Measurements from ENCODE around the gene FGD4.

FGD4 gene

DNA sequence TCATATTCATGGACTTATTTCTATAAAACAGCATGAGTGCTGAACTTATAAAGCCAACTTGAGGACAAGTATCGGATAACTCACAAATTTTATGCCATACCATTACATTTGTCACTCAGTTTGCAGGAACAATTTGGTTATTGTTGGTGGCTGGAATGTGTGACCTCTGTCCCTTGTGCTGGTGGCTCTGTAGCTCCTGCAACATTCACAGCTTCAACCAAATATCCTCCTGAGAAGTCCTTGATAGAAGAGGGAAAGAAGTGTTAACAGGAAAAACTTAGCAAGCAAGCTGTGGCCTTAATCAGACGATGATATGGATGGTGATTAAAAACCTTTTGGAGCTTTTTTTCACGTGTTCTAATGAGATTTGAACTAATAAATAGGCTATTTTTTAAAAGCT lies 218.8 kb downstream of the FGD4 start:
- no peak for DNase-seq

DNA sequence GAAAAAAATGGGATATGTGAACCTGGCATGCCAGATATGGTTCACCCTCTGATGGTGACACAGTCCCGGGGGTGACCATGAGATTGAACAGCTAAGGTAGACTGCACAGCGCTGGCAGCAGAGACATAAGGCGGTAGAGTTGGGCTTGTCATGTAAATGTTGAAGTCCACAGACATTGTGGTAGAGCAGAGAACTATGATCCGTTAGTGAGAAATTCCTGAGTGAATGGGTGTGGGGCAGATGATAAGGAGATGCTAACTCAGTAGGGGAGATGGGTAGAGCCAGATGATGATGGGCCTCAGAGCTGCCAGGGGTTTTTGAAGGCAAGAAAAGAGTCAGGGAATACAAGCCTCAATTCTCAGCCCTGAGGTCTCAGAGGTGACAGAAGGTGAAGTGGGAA lies 228.6 kb downstream of the FGD4 start:
- no peak for DNase-seq

DNA sequence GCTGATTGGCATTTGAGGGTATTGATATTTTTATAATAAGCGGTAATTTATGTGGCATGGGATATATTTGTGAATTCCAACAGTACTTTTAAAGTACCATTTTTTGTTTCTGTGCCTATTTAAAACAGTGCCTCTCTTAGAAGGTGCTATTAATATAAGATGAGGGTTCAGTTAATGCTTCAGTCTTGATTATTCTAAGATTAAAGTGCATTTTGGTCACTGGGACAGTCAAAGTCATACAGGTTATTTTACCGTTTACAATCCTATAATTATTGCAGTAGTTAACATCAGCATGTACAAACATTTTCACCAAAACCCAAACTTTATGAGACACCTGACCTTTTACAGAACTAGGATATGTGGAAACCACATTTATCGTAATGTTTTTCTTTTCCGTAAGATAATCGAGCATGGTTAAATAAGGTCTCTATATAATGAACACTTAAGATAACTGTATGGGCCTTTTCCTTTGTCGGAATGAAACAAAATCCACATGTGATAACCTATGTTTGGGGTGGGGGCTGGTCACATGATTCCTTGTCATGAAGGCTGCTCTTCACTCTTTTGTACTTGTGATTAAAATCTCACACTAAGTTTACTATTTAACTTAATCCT lies 242.0 kb downstream of the FGD4 start:
- DNase-seq, result no peak

DNA sequence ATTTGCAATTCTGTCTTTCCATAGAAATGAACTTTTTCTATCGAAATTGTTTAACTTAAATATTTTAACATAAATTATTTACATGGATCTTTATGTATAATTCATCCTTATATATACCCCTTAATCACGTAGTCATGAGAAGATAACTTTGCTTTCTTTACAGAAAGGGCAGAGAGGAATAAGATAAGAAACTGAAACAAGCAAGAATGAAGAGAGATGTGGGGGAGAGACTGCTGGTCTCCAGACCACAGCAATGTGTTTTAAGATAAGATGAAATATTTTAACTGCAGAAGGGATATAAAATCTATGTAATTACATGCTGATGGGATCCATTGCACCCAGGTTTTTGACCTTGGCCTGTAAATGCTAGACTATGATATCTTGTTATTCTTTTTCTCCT lies 245.1 kb downstream of the FGD4 start:
- DNase-seq, result no peak

DNA sequence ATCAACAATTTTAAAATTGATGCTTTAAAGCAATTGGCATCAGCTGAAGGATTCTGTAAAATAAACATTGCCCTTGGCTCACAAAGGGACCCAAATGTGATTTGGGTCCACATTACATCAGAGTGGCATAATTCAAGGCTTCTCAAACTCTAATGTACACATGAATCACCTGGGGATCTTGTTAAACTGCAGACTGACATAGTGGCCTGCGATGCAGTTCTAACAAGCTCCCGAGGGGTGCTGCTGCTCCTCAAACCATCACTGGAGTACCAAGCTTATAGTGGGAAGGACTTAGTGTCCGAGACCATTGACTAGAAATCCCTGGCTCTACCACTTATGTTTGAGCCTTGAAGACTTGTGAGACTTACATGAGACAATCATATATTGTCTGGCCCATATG lies 247.9 kb downstream of the FGD4 start:
- no peak for DNase-seq

DNA sequence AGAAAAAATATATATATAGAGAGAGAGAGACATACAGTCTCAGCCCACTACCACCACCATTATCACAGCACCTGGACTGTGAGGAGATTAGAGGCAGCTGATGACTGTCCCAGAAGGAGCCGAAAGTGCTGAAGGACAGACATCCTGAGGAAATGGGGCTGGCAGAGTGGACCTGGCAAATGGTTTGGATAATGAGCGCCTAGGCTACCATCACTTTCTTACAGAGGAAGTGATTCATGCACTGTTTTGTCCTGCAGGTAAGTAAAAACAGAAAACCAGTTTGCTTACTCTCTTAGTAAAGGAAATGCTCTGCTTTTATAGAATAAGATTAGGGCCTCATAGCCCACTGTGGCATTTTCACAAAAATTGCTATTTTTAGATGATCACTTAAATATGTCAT lies 251.2 kb downstream of the FGD4 start:
- DNase-seq, result no peak

DNA sequence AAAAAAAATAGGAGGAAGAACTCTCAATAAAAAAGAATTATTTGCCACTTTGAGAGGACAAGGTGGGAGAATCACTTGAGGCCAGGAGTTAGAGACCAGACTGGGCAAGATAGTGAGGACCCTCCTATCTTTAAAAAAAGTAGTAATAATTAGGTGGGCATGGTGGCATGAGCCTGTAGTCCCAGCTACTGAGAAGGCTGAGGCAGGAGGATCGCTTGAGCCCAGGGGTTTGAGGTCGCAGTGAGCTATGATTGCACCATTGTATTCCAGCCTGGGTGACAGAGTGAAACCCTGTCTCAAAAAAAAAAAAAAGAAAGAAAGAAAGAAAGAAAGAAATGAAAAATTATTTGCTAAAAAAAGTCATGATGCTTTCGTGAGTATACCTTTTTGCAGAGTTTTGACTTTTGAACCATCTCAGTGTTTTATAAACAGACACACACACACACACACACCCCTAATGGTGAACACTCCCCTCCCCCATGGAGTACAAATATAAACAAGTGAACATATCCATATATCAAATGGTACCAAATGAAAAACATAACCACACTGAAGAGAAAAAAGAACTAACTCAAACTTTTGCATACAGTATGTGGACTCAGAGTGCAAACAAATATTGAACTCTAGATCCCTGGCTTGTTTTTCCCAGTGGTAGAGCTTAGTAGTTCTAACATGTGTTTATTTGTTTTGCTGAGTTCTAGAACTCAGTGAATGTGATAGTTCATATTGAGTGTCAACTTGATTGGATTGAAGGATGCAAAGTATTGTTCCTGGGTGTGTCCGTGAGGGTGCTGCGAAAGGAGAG lies 252.0 kb downstream of the FGD4 start:
- no peak for DNase-seq

DNA sequence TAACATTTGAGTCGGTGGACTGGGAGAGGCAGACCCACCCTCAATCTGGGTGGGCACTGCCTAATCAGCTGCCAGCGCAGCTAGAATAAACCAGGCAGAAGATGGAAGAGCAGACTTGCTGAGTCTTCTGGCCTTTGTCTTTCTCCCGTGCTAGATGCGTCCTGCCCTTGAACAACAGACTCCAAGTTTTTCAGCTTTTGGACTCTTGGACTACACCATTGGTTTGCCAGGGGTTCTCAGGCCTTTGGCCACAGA lies 252.5 kb downstream of the FGD4 start:
- DNase-seq, result no peak

DNA sequence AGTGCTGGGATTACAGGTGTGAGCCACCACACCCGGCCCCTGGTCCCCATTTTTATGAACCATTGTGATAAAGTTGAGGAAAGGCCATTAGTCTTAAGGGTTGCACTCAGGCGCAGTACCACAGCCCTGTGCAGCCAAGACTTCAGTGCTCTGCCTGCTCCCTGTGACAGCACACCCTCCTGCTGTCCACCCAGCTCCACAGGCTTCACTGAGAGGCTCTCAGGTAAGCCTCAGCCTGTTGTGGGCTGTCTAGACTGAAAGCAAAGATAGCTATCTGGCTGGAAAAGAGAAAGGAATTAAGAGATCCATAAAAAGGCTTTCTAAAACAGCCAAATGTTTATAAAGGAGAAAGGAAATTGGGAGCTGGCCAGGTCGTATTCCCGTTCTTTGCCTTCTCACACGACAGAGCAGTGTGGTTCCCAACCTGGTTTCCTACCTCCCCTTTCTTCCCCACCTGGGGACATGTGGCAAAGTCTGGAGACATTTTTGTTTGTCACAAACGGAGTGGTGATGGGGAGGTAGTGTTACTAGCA lies 260.6 kb downstream of the FGD4 start:
- DNase-seq, result no peak

DNA sequence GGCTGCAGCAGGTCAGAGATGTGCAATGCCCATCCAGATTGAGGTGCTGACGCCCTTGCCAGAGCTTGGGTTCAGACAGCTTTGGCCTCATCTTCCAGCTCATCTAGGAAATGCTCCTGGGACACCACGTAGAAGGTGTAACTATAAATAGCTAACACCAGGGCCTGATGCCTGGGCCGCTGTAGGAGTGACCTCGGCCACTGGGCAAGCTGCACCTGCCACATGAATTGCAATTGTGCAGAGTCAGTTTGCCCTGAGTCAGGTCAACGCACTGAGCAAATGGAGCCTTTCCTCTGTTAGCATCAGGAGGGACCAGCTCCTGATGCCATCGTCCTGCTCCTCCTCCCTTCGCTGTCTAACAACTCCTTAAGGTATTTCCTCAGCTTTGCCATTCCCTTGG lies 262.3 kb downstream of the FGD4 start:
- no peak for DNase-seq

DNA sequence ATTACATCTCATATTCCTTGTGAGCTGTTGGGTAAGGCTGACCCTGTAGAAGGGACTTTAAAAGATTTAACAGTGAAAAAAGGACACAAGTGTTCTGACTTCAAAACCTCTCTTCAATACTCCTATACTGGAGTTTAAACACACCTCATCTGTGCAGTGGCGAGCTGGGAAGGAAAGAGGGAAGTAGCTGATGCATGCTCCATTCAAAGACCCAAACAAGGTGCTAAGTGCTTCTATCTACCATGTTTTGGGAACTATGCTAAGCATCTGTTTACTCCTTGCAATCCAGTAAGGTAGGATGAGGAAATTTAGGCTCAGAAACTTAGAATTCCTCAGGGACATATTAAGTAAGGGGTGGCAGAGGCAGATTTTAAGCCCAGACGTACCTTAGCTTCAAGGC lies 263.3 kb downstream of the FGD4 start:
- DNase-seq, result no peak

DNA sequence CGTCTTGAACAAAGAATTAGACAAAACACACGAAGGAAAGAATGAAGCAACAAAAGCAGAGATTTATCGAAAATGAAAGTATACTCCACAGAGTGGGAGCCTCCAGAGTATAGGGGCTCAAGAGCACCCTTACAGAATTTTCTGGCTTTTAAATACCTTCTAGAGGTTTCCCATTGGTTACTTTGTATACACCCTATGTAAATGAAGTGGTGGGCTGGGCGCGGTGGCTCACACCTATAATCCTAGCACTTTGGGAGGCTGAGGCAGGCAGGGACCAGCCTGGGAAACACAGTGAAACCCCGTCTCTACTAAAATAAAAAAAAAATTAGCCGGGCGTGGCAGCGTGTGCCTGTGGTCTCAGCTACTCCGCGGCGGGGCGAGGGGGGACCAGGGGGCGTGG lies 266.7 kb downstream of the FGD4 start:
- DNase-seq, result no peak

DNA sequence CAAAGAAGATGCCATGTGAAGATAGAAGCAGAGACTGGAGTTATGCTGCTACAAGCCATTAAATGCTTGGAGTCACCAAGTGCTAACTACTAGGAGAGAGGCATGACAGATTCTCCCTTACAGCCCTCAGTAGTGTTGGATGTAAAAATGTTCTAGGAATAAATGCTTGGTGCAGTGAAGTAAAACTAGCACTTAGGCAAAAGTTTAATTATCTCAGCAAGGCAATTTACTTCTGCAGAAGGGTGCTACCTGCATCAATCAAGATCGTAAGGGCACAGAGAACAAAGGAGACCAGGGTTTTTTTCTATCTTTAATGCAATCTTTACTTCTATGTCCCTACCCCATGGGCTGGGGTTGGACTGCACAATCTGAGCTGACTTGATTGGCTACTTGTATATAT lies 270.2 kb downstream of the FGD4 start:
- DNase-seq, result no peak

DNA sequence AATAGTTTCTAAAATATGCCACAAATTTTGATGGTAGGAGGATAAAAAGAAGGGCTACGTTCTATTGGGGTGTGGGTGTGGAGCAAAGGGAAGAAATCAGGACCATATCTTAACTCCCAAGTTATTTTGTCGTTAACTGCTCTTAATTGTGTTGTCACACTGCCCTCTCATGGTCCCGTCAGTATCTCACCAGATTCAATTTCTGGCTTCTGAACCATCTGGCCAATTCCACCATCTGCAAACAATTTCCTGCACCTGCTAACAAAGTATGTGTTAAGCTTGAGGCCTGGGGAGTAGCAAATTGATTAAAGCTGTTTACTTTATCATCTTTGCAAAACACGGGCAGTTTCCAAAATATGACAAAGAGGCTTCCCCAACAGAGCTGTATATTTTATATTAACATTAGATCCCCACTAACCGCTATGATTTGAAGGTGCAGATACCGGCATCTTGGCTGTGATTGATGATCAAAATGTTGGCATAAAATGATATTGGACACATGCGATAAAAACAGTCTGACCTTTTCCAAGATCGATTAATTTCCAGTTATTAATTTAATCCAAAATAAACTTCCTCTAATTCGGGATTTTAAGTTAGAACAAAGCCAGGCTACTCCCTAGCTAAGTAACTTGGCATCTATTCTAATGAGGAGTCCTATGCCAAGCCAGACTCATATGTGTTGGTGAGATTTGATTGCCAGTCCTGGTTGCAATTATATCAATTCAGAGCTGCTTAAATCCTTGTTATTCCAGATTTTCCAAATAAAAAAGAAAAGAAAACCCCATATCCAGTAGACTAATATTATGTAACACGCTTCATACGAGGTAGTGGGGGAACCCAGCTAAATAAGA lies 272.8 kb downstream of the FGD4 start:
- DNase-seq, result peak; percentile 52

DNA sequence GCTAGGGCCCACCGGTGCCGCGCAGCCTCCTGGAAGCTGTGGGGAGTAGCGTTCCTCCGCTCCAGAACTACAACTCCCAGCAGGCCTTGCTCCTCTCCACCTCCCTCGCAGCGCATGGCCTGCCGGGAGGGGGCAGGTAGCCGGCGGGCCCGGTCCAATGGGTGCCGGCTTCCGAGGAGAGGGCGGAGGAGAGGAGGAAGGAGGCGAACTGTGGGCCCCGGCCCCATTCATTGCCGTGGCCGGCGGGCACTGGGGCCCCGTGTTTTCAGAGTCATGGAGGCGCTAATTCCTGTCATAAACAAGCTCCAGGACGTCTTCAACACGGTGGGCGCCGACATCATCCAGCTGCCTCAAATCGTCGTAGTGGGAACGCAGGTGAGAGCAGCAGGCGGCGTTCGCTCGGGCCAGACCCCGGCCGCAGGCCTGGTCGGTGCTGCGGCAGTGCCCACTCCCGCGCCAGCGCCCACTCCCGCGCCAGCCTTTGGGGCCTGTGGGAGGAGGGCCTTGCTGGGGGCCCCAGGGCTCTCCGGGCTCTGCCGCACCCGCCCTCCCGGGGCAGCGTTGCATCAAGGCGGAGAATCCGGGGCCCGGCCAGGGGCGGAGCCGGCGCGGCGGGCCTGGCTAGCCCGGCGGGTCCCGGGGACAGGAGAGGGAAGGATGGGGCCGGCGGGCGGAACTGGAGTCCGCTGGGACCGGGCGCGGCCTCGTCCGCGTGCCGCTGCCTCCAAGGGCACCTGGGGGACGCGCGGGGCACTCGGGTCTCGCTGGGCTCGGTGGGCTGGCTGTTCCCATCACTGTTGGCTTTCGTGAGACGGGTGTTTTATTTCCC lies 279.9 kb downstream of the FGD4 start, which contains the start of gene DNM1L:
Gene DNM1L, plus strand, starts transcription at position 211 of the 829 bp plus-strand sequence. Its CDS starts 63 bp downstream, at position 274.
- DNase-seq, result peak; percentile 96

DNA sequence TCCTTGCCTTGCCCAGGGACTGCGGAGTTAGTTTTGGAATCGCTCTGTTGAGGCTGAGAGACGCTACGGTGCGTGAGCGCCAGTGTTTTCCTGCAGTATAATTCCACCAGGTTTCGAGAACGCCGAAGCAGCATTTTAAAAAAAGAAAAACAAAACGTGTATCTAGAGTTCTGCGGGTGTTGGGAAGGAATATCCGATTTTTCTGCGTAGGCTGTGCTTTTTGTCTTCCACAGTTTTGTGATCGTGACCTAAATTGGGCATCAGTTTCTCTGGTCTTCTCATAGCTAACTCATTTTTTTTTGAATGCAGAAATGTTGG lies 280.5 kb downstream of the FGD4 start:
- DNase-seq, result no peak

DNA sequence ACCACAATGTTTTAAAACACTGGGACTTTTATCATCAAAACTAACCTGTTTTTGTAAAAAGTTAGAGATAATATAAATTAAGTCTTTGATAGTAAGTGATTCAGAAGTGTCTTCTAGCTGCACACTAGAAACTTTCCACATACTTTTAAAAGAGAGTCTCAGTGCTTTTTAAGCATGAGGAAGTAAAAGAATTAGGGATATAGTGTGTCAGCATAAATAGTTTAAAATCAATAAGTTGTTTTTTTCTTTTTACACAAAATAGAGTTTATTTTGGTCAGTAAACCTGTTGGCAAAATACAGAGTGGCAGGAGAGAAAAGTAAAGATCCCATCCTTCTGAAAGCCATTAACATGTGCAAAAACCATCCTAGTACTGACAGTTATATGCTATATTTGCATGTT lies 281.4 kb downstream of the FGD4 start:
- no peak for DNase-seq

DNA sequence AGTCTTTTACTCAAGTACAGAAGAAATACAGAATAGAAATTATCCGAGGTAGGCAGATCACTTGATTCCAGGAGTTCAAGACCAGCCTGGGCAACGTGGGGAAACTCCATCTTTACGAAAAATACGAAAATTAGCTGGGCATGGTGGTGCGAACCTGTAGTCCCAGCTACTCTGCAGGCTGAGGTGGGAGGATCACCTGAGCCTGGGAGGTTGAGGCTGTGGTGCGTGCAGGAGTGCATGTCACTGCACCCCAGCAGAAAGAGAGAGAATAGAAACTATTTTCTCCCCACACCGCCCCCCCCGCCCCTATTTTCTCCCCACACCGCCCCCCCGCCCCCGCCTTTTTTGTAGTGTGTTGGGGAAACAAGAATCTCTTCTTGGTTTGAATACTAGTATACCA lies 281.9 kb downstream of the FGD4 start:
- DNase-seq, result no peak

DNA sequence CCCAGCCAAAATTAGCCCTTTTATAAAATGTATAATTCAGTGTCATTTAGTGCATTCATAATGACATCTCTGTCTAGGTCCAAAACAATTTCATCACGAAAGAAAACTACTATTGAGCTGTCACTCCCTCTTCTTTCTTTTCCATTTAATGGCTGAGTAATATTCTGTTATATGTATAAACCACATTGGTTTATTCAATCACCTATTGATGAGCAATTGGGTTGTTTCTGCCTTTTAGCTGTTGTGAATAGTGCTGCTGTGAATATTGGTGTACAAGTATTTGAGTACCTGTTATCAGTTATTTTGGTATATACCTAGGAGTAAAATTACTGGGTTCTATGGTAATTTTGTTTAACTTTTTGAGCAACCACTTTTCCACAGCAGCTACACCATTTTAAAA lies 287.0 kb downstream of the FGD4 start:
- no peak for DNase-seq

DNA sequence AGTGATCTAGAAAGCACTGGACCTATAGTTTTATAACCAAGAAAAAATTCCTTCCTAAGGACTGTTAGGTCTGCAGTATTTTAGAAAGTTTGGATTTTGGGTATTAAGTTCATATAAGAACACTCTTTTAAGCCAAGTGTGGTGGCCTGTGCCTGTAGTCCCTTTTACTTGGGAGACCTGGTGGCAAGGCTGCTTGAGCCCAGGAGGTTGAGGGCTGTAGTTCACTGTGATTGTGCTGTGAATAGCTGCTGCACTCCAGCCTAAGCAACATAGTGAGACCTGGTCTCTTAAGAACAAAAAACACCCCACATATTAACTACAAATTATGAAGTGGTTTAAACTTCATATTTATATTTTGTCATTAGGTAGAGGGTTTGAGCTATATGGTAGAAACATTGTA lies 289.4 kb downstream of the FGD4 start:
- no peak for DNase-seq

DNA sequence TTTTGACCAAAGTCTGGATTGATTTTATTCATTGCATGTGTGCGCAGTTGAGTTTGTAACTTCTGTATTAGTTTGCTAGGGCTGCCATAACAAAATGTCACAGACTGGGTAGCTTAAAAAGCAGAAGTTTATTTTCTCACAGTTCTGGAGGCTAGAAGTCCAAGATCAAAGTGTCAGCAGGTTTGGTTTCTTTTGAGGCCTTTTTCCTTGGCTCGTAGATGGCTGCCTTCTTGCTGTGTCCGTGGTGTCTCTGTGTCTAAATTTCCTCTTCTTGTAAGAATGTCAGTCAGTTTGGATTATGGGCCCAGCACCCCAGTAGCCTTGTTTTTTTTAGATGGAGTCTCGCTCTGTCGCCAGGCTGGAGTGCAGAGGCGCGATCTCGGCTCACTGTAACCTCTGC lies 291.6 kb downstream of the FGD4 start:
- no peak for DNase-seq

DNA sequence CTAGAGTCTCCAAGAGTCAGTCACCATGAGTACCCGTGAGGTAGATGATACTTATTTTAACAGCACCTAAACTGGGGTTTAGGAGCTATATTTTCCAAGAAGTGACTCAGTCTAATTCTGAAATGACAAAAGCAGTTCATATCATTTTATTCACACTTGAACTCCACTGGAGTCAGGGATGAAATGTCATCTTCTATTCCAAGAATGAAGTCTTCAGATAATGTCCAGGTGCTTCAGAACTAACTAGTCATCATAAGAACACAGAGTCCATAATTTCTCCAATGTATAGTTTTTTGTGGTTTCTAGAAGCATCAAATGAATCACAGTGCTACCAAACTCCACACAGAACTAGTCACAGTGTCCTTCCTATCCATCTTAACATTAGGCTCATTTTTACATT lies 293.0 kb downstream of the FGD4 start:
- no peak for DNase-seq

DNA sequence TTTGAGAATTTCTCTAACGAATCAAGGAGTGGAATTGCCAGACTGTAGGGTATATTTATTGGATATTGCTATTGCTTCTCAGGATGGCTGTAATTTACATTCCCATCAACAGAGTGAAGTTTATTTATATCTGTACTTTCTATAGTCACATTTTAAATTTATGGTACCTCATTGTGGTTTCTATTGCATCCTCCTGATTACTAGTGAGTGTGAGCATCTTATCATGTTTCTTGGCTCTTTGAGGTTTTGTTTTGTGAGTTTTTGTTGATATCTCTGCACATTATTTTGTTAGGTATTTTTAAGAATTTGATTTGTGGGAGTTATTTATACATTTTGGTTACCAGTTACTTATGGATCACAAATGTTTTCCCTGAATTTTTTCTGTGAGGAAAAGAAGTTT lies 293.7 kb downstream of the FGD4 start:
- DNase-seq, result no peak

Measured in DMS153 (cell line).